ENCODE measurements around the gene TMEM240. TPM values are rescaled to one million over a fixed set of nuclear protein-coding genes. Genes with fewer than 3 reads are reported as not detected.

TMEM240 gene
- total and polyA plus RNA-seq, 2 of the 8 experiments (the other 6 are each of a cell fraction or from before 2014, with no cell fraction given), result 3.6 to 5.7 TPM

GRCh38 chr1:1543706-1544099 lies 3.3 kb upstream of the TMEM240 start:
- no peak for FAIRE-seq
- Histone ChIP-seq H2BK12ac (ENCODE audit: low read depth, low read length) (no peak overlapping the region), H3K27ac (ENCODE audit: low read depth, low read length) (no peak overlapping the region), H4K8ac (ENCODE audit: extremely low read depth, insufficient read depth, low read length) (peak overlapping the region; percentile 51; the same call in 1 of the 2 replicates), H3K4me2 (ENCODE audit: insufficient read depth in 1 of 2, low read depth in 2 of 2, low read length in 2 of 2) (no peak overlapping the region), H4K20me1 (replicated peaks in 1 of 2; ENCODE audit: control insufficient read depth in 1 of 2, insufficient read depth in 2 of 2, low read length in 2 of 2) (peaks cover 7 to 20% of the 10 kb centered on the region in 2 experiments), H2AK5ac (ENCODE audit: low read depth, low read length) (no peak overlapping the region), H3K4me3 (ENCODE audit: extremely low read depth in 1 of 4, insufficient read depth in 2 of 4, low read depth in 3 of 4, low read length in 4 of 4) (no peak overlapping the region), H2BK120ac (replicated peaks; ENCODE audit: low read depth, low read length) (no peak overlapping the region), H2BK20ac (ENCODE audit: low read length) (no peak overlapping the region), H3K27me3 (replicated peaks in 1 of 4; ENCODE audit: control insufficient read depth in 3 of 4, extremely low read depth in 1 of 4, insufficient read depth in 3 of 4, low read length in 3 of 4) (no peaks in the 10 kb centered on the region), H3K4ac (replicated peaks; ENCODE audit: insufficient read length, low read depth, low read length) (no peak overlapping the region), H3K9ac (replicated peaks in 1 of 4; ENCODE audit: extremely low read depth in 1 of 4, low read depth in 3 of 4, low read length in 3 of 4) (no peak overlapping the region), H3K79me2 (ENCODE audit: control insufficient read depth in 1 of 2, insufficient read depth in 2 of 2, low read length in 2 of 2) (no peaks in the 10 kb centered on the region), H3K14ac (ENCODE audit: insufficient read length) (no peak overlapping the region), H3K18ac (ENCODE audit: extremely low read depth, low read length) (no peak overlapping the region), H3K9me3 (ENCODE audit: insufficient read depth in 2 of 2, low read depth in 1 of 2, low read length in 1 of 2) (no peaks in the 10 kb centered on the region), H3K23me2 (ENCODE audit: low read depth, low read length) (peaks cover 10% of the 10 kb centered on the region; the same call in 1 of the 2 replicates), H2BK15ac (ENCODE audit: low read length) (no peak overlapping the region), H3K56ac (replicated peaks; ENCODE audit: insufficient read length, low read depth, low read length) (no peak overlapping the region), H2AFZ (ENCODE audit: low read length) (no peak overlapping the region), H2BK5ac (ENCODE audit: low read depth, low read length) (no peak overlapping the region), H3K4me1 (replicated peaks in 1 of 4; ENCODE audit: control insufficient read depth in 3 of 4, insufficient read depth in 4 of 4, low read length in 3 of 4) (peaks cover 0 to 5% (median 2%) of the 10 kb centered on the region in 4 experiments; a peak in 3 of 7 replicates), H3K23ac (ENCODE audit: insufficient read length) (no peak overlapping the region), H3K79me1 (ENCODE audit: low read depth, low read length) (peaks cover 6% of the 10 kb centered on the region), H3K36me3 (ENCODE audit: control insufficient read depth in 2 of 4, insufficient read depth in 4 of 4, low read length in 3 of 4) (peaks cover 2 to 16% (median 11%) of the 10 kb centered on the region in 4 experiments; a peak in 4 of 8 replicates), H4K5ac (ENCODE audit: insufficient read length, low read depth, low read length) (no peak overlapping the region), H4K91ac (replicated peaks; ENCODE audit: insufficient read length, low read length) (no peak overlapping the region)
- 93% methylated on average over 17 of the region's 19 CpGs; no CpG with 5 or more reads in 1 of the 2 experiments for WGBS, 2 experiments (ENCODE audit: extremely low coverage in 1 of 2, insufficient coverage in 1 of 2, insufficient read length in 1 of 2, insufficient replicate concordance in 2 of 2, low coverage in 1 of 2, low lambda C conversion rate in 2 of 2, missing lambda C conversion rate in 1 of 2)
- DNase-seq (ENCODE audit: low read depth in 1 of 2, low spot score in 2 of 2), result no peak
- ChIA-PET POLR2A (ENCODE audit: partially characterized antibody) (interaction anchor here (0.7 to 23.0 kb wide), 2 partner anchors 20 to 145 kb away, joined by 3 to 367 read pairs; partner anchors contain the start of gene CCNL2), CTCF (ENCODE audit: partially characterized antibody) (no interaction called here)
- TF ChIP-seq FOSL1 (IDR thresholded peaks at IDR 0.05; ENCODE audit: insufficient read depth, low read depth, low read length) (no peak), TAF1 (IDR thresholded peaks at IDR 0.05; ENCODE audit: low read depth, low read length) (no peak), CHD2 (IDR thresholded peaks at IDR 0.05; ENCODE audit: low read length) (no peak)
